ENCODE results near the gene CAPZA1. TPM values are rescaled to one million over a fixed set of nuclear protein-coding genes. Genes with fewer than 3 reads are reported as not detected.

The CAPZA1 gene
- total and polyA plus RNA-seq, 2 experiments from 2014 or later, result 273 to 279 TPM

DNA sequence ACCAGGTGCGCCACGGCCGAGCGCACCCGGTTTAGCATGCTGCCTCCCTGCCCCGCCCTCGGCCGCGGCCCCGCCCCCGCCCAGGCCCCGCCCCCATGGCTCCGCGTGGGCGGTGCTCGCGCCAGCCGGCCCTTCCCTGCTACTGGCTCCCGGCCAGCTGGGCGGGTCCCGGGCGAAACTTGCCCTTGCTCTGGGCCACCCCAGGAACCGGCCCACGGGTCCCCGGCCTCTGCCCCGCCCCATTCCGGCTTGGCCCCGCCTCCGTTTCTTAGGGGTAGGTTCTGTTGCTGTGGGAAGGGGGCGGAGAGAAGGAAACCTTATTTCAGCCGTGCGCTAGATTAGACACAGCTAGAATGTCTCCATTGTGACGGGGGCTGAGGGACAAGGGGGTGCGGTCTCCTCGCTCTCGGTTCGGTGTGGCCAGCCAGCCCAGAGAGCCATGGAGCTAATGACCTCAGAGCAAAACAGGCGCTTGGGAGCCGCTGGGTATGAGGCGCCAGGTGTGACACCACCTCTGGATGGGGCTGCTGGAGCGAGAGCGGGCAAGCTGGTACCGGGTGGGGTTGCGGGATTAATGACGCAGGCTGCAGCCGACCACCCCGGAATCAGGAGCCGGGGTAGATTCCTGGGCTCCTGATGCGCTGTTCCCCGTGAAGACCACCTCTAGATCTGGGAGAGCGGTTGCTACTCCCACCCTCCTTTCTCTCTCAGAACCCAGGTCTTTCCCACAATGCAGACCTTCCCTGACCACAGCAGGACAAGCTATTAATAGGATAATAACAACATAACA is 95.8 kb downstream of the CAPZA1 start, which contains the start of gene PPM1J:
PPM1J (minus strand) TSS at position 69 of the 790 bp plus-strand sequence; CDS start at position 38, 31 bp downstream.
- no peaks in the 10 kb centered on the region for H3K36me3 ChIP-seq (ENCODE audit: low read depth)
- WGBS, 2 experiments (ENCODE audit: low coverage in 1 of 2, low lambda C conversion rate in 2 of 2, missing lambda C conversion rate in 2 of 2), result 1 to 2% methylated on average over 27 to 34 of the region's 51 CpGs
- H3K4me3 ChIP-seq, result peak within 1 kb of the TSS; percentile 70
- H3K27ac ChIP-seq, result peak within 1 kb of the TSS; percentile 15; the same call in 1 of the 2 replicates
- H3K79me2 ChIP-seq (ENCODE audit: insufficient read depth), result no peaks in the 10 kb centered on the region
- peak within 1 kb of the TSS; percentile 69 for H3K4me2 ChIP-seq (ENCODE audit: unreplicated experiment)
- H3K27me3 ChIP-seq (replicated peaks; ENCODE audit: insufficient read depth), result no peaks in the 10 kb centered on the region
- in situ Hi-C loops (cut with MboI), result no loop called here
- peaks cover 5% of the 10 kb centered on the region for H3F3A ChIP-seq (ENCODE audit: insufficient read depth)
- H2AFZ ChIP-seq, result peak within 1 kb of the TSS; percentile 91
- H3K9me2 ChIP-seq (ENCODE audit: insufficient read depth), result no peaks in the 10 kb centered on the region
- peak; percentile 91 for DNase-seq
- H3K4me1 ChIP-seq (ENCODE audit: insufficient read depth), result peaks cover 3% of the 10 kb centered on the region
- H3K9ac ChIP-seq, result peak within 1 kb of the TSS; percentile 46
- TF ChIP-seq EZH2phosphoT487 (IDR thresholded peaks at IDR 0.05; ENCODE audit: insufficient read depth, low read depth) (no peak), EZH2 (IDR thresholded peaks at IDR 0.05; ENCODE audit: insufficient read depth, poor library complexity, severe bottlenecking) (no peak)
- no peaks in the 10 kb centered on the region for H4K20me1 ChIP-seq (ENCODE audit: insufficient read depth)
- no peaks in the 10 kb centered on the region for H3K9me3 ChIP-seq (ENCODE audit: low read depth)

- 15 to 16% methylated on average over 13 of the region's 13 CpGs for WGBS, 2 experiments (ENCODE audit: low coverage in 1 of 2, low lambda C conversion rate in 2 of 2, missing lambda C conversion rate in 2 of 2)
- H3F3A ChIP-seq (ENCODE audit: insufficient read depth), result peaks cover 5% of the 10 kb centered on the region
- peak overlapping the region; percentile 70 for H3K4me3 ChIP-seq
- H3K36me3 ChIP-seq (ENCODE audit: low read depth), result no peaks in the 10 kb centered on the region
- H3K9me3 ChIP-seq (ENCODE audit: low read depth), result no peaks in the 10 kb centered on the region
- no peaks in the 10 kb centered on the region for H3K27me3 ChIP-seq (replicated peaks; ENCODE audit: insufficient read depth)
- peak overlapping the region; percentile 91 for H2AFZ ChIP-seq
- in situ Hi-C loops (cut with MboI), result no loop called here
- no peak for TF ChIP-seq EZH2 (IDR thresholded peaks at IDR 0.05; ENCODE audit: insufficient read depth, poor library complexity, severe bottlenecking)
- TF ChIP-seq EZH2phosphoT487 (IDR thresholded peaks at IDR 0.05; ENCODE audit: insufficient read depth, low read depth), result no peak
- DNase-seq, result peak; percentile 87
- no peaks in the 10 kb centered on the region for H3K9me2 ChIP-seq (ENCODE audit: insufficient read depth)
- H3K4me2 ChIP-seq (ENCODE audit: unreplicated experiment), result peak overlapping the region; percentile 69
- peak overlapping the region; percentile 46 for H3K9ac ChIP-seq
- peak overlapping the region; percentile 15; the same call in 1 of the 2 replicates for H3K27ac ChIP-seq
- H4K20me1 ChIP-seq (ENCODE audit: insufficient read depth), result no peaks in the 10 kb centered on the region
- H3K79me2 ChIP-seq (ENCODE audit: insufficient read depth), result no peaks in the 10 kb centered on the region
- H3K4me1 ChIP-seq (ENCODE audit: insufficient read depth), result peaks cover 3% of the 10 kb centered on the region
Measured at GRCh38 chr1:112716133-112716720, 96.6 kb downstream of the CAPZA1 start.

- Histone ChIP-seq H3K9ac (no peak overlapping the region), H3K79me2 (ENCODE audit: insufficient read depth) (no peaks in the 10 kb centered on the region), H3K27ac (no peak overlapping the region), H3K36me3 (ENCODE audit: low read depth) (no peaks in the 10 kb centered on the region), H3K4me2 (ENCODE audit: unreplicated experiment) (no peak overlapping the region), H3K9me3 (ENCODE audit: low read depth) (no peaks in the 10 kb centered on the region), H2AFZ (no peak overlapping the region), H3K9me2 (ENCODE audit: insufficient read depth) (no peaks in the 10 kb centered on the region), H3K4me1 (ENCODE audit: insufficient read depth) (peaks cover 3% of the 10 kb centered on the region), H4K20me1 (ENCODE audit: insufficient read depth) (no peaks in the 10 kb centered on the region), H3F3A (ENCODE audit: insufficient read depth) (peaks cover 5% of the 10 kb centered on the region), H3K4me3 (no peak overlapping the region), H3K27me3 (replicated peaks; ENCODE audit: insufficient read depth) (no peaks in the 10 kb centered on the region)
- DNase-seq, result no peak
- TF ChIP-seq EZH2 (IDR thresholded peaks at IDR 0.05; ENCODE audit: insufficient read depth, poor library complexity, severe bottlenecking) (no peak), EZH2phosphoT487 (IDR thresholded peaks at IDR 0.05; ENCODE audit: insufficient read depth, low read depth) (no peak)
- in situ Hi-C loops (cut with MboI), result no loop called here
- 68 to 75% methylated on average over 2 of the region's 2 CpGs for WGBS, 2 experiments (ENCODE audit: low coverage in 1 of 2, low lambda C conversion rate in 2 of 2, missing lambda C conversion rate in 2 of 2)
Measured at GRCh38 chr1:112717263-112717873, 97.7 kb downstream of the CAPZA1 start.

GRCh38 chr1:112718691-112719418 is 99.2 kb downstream of the CAPZA1 start:
- Histone ChIP-seq H2AFZ (peak overlapping the region; percentile 44), H3K27ac (no peak overlapping the region), H4K20me1 (ENCODE audit: insufficient read depth) (no peaks in the 10 kb centered on the region), H3K9ac (peak overlapping the region; percentile 35), H3K9me3 (ENCODE audit: low read depth) (no peaks in the 10 kb centered on the region), H3K27me3 (replicated peaks; ENCODE audit: insufficient read depth) (no peaks in the 10 kb centered on the region), H3K4me2 (ENCODE audit: unreplicated experiment) (peak overlapping the region; percentile 74), H3K79me2 (ENCODE audit: insufficient read depth) (no peaks in the 10 kb centered on the region), H3K36me3 (ENCODE audit: low read depth) (no peaks in the 10 kb centered on the region), H3K9me2 (ENCODE audit: insufficient read depth) (no peaks in the 10 kb centered on the region), H3K4me3 (peak overlapping the region; percentile 63), H3F3A (ENCODE audit: insufficient read depth) (peaks cover 5% of the 10 kb centered on the region), H3K4me1 (ENCODE audit: insufficient read depth) (peaks cover 7% of the 10 kb centered on the region)
- DNase-seq, result peak; percentile 94
- in situ Hi-C loops (cut with MboI), result no loop called here
- 8 to 10% methylated on average over 35 to 40 of the region's 44 CpGs for WGBS, 2 experiments (ENCODE audit: low coverage in 1 of 2, low lambda C conversion rate in 2 of 2, missing lambda C conversion rate in 2 of 2)
- no peak for TF ChIP-seq EZH2 (IDR thresholded peaks at IDR 0.05; ENCODE audit: insufficient read depth, poor library complexity, severe bottlenecking)
- TF ChIP-seq EZH2phosphoT487 (IDR thresholded peaks at IDR 0.05; ENCODE audit: insufficient read depth, low read depth), result no peak

Data from GM23248 (cell line).